Skeletal muscle tissue (tissue), 4 donors: ENCODE data around the gene MTX1. TPM values are rescaled to one million over a fixed set of nuclear protein-coding genes. Genes with fewer than 3 reads are reported as not detected.
"Not testable (repeated sequence)": the region's sequence is repeated elsewhere in the genome, so short reads cannot be mapped to it uniquely, and the experiment has no call there.

Experiments
- H3K27ac ChIP-seq: one replicate; pipeline ENCODE4 v1.7.0; 2013; ENCODE audit warnings: mild to moderate bottlenecking, low read depth, low read length, inconsistent platforms
- H3K27me3 ChIP-seq, 3 donors: one replicate each; pipeline ENCODE4 v1.7.0; 2013; ENCODE audit warnings: low read length in 3 of 3; ENCODE audit not compliant: control insufficient read depth in 3 of 3, insufficient read depth in 3 of 3
- H3K36me3 ChIP-seq, 3 donors: one replicate each; pipeline ENCODE4 v1.7.0; 2013; ENCODE audit warnings: low read length in 3 of 3; ENCODE audit not compliant: control insufficient read depth in 3 of 3, insufficient read depth in 3 of 3
- H3K4me1 ChIP-seq, 3 donors: one replicate each; pipeline ENCODE4 v1.7.0; 2013; ENCODE audit warnings: low read length in 3 of 3, mild to moderate bottlenecking in 3 of 3; ENCODE audit not compliant: control insufficient read depth in 3 of 3, insufficient read depth in 3 of 3
- H3K4me3 ChIP-seq, 3 donors: one replicate each; pipeline ENCODE4 v1.7.0; 2013; ENCODE audit warnings: low read length in 3 of 3
- H3K9ac ChIP-seq, 3 donors: one replicate each; pipeline ENCODE4 v1.7.0; 2013; ENCODE audit warnings: low read length in 3 of 3, mild to moderate bottlenecking in 3 of 3, moderate library complexity in 2 of 3, low read depth in 1 of 3
- H3K9me3 ChIP-seq, 3 donors: one replicate each; pipeline ENCODE4 v1.7.0; 2013; ENCODE audit warnings: low read length in 3 of 3; ENCODE audit not compliant: control insufficient read depth in 3 of 3
- total RNA-seq: library from RNA; depleted of rRNA; stranded (reverse); fragments of >200 nt; gene quantifications from one replicate; pipeline ENCODE4 v1.2.3, GENCODE V29; 2014
- donor health status: Osteomylitis.

The MTX1 gene
- total RNA-seq, 1 donor from 2014 or later: 16.2 TPM

DNA sequence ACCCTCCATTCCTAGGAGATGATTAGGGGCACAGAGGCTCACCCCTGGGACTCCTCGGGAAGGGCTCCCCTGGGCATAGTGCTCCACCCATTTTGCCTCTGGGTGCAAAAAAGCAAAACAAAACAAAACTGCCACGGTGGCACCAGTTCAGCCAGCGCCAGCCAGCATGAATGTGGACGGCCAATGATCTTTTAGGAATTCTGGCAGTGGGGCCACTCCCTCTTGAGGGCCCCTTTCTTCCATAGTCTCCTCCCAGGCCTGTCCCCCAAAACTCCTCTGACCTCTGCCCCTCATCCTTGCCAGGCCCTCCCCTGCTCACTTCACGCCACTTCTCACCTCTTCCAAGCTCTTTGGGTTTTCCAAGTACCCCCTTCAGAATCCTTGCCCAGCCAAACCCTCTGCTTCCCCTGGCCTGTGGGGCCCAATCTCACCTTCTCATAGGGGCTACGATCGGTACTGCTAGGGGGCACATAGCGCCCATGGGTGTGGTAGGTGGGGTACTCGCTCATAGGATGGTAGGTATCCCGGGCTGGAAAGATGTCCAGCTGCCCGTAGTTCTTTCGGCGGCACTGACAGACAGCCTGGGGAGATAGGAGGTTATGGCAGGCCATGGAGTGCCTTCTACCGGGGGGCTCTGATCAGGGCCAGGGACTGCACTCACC, 21.6 kb upstream of the MTX1 start:
- Histone ChIP-seq H3K27me3 (no peaks in the 10 kb centered on the region), H3K4me1 (peaks cover 17 to 27% (median 17%) of the 10 kb centered on the region in 3 donors)

DNA sequence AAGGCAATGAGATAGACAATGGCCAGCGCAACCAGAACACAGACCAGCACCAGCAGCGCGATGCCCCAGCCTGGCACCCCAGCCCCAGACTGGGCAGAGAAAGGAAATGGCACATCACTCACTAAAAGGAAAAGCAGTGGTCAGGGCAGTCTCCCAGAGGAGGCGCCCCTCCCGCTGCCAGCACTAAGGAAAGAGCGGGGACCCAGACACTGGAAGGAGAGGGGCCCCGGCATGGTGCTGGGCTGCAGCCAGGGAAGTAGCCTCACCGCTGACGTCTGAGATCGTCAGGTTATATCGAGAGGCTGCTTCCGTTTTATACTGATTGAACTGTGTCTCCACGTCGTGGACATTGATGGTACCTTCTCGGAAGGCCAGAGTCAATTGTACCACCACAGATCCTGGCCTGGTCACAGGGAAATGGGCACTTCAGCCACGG, 21.0 kb upstream of the MTX1 start:
- H3K4me3 ChIP-seq: no peak overlapping the region
- H3K36me3 ChIP-seq: no peaks in the 10 kb centered on the region
- H3K4me1 ChIP-seq: peaks cover 17 to 27% (median 17%) of the 10 kb centered on the region in 3 donors
- no peak overlapping the region for H3K9ac ChIP-seq
- H3K27ac ChIP-seq: no peak overlapping the region
- H3K9me3 ChIP-seq: no peaks in the 10 kb centered on the region
- no peaks in the 10 kb centered on the region for H3K27me3 ChIP-seq

More for the DNA sequence above, 21.6 kb upstream of the MTX1 start:
- H3K27ac ChIP-seq: no peak overlapping the region
- no peaks in the 10 kb centered on the region for H3K36me3 ChIP-seq
- H3K9ac ChIP-seq: no peak overlapping the region
- no peaks in the 10 kb centered on the region for H3K9me3 ChIP-seq
- H3K4me3 ChIP-seq: no peak overlapping the region

DNA sequence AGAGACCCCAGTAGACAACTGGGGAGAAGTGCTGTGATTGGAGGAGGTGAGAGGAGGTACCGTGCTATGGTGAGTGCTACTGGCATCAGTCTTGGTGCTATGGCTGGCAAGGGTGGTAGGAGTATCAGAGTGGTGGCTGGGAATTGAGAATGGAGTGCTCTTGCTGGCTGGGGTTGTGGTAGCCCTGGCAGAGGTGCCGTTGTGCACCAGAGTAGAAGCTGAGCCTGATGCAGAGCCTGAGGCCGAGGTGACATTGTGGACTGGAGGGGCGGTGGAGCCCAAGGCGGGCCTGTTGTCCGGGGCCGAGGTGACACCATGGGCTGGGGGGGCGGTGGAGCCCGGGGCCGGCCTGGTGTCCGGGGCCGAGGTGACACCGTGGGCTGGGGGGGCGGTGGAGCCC, 20.2 kb upstream of the MTX1 start:
- peaks cover 20 to 31% (median 21%) of the 10 kb centered on the region in 3 donors for H3K4me1 ChIP-seq

GRCh38 chr1:155189926-155190325, 18.6 kb upstream of the MTX1 start:
- not testable (repeated sequence) for H3K4me3 ChIP-seq, H3K27ac ChIP-seq, H3K9ac ChIP-seq, H3K27me3 ChIP-seq, H3K9me3 ChIP-seq, H3K36me3 ChIP-seq
- peaks cover 25 to 32% (median 28%) of the 10 kb centered on the region in 3 donors for H3K4me1 ChIP-seq

More for the DNA sequence above, 20.2 kb upstream of the MTX1 start:
- Histone ChIP-seq H3K4me3 (no peak overlapping the region), H3K27ac (no peak overlapping the region), H3K27me3 (no peaks in the 10 kb centered on the region), H3K9ac (no peak overlapping the region), H3K36me3 (no peaks in the 10 kb centered on the region), H3K9me3 (no peaks in the 10 kb centered on the region)

DNA sequence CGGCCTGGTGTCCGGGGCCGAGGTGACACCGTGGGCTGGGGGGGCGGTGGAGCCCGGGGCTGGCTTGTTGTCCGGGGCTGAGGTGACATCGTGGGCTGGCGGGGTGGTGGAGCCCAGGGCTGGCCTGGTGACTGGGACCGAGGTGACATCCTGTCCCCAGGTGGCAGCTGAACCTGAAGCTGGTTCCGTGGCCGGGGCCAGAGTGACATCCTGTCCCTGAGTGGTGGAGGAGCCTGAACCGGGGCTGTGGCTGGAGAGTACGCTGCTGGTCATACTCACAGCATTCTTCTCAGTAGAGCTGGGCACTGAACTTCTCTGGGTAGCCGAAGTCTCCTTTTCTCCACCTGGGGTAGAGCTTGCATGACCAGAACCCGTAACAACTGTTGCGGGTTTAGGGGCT, 16.6 kb upstream of the MTX1 start:
- Histone ChIP-seq H3K4me3 (no peak overlapping the region), H3K4me1 (peaks cover 24 to 33% (median 26%) of the 10 kb centered on the region in 3 donors), H3K27me3 (peaks cover 0 to 4% (median 3%) of the 10 kb centered on the region in 3 donors), H3K27ac (no peak overlapping the region), H3K9ac (no peak overlapping the region), H3K9me3 (no peaks in the 10 kb centered on the region), H3K36me3 (peaks cover 0 to 2% (median 0%) of the 10 kb centered on the region in 3 donors)

DNA sequence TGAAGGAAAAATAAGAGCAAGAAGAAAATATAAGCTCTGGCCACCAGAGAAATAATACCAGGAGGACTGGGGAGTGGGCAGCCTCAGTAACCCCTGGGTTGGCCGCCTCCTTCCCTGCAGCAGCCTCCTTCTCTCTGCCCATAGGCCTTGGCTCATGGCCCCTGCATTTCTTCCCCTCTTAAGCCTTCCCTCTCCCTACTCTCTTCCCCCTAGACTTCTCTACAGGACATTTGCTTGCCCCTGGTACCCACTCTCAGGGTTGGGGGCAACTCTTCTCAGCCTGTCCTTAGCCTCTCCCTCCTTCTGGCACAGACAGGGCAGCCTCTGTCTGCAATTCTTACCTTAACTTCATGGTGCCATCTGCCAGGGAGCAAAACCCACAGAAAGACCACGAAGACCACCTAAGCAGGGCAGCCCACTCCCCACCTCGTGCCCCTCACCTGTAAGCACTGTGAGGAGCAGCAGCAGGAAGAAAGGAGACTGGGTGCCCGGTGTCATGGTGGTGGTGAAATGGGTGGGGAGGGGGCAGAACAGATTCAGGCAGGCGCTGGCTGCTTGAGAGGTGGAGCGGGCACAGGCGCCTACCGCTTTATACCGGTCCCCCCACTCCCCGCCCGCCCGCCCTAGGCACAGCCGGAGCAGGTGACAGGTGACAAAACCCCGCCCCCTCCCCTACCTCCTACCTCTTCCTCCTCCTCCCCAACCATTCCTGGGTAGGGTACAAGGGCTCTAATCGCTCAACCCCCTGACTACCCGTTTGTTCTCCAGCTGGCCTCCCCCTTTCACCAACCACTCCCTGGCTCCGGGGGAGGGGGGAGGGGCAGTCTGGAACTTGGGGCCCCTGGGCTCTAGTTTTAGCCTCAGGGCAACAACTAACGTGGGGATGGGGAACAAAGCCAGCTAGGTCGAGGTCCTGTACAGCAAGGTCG, 15.9 kb upstream of the MTX1 start:
- peaks cover 0 to 4% (median 3%) of the 10 kb centered on the region in 3 donors for H3K27me3 ChIP-seq
- H3K4me1 ChIP-seq: peaks cover 29 to 40% (median 33%) of the 10 kb centered on the region in 3 donors
- H3K9ac ChIP-seq: peak overlapping the region; percentile 76 to 82 (median 79)
- peaks cover 0 to 3% (median under 1%) of the 10 kb centered on the region in 3 donors for H3K36me3 ChIP-seq
- H3K27ac ChIP-seq: peak overlapping the region; percentile 83
- no peaks in the 10 kb centered on the region for H3K9me3 ChIP-seq
- peak overlapping the region; percentile 71 to 77 (median 74) for H3K4me3 ChIP-seq

- peak overlapping the region; percentile 71 to 77 (median 74) for H3K4me3 ChIP-seq
- H3K27me3 ChIP-seq: peaks cover 0 to 4% (median 3%) of the 10 kb centered on the region in 3 donors
Observed at GRCh38 chr1:155193275-155193990, 15.1 kb upstream of the MTX1 start.

DNA sequence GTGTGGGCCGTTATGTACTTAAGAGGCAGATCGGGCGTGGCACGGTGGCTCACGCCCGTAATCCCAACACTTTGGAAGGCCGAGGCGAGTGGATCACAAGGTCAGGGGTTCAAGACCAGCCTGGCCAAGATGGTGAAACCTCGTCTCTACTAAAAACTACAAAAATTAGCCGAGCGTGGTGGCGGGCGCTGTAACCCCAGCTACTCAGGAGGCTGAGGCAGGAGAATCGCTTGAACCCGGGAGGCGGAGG, 14.6 kb upstream of the MTX1 start:
- H3K36me3 ChIP-seq, H3K27me3 ChIP-seq, H3K9me3 ChIP-seq: not testable (repeated sequence)
- Histone ChIP-seq H3K27ac (peak overlapping the region; percentile 83), H3K4me1 (peaks cover 36 to 49% (median 39%) of the 10 kb centered on the region in 3 donors), H3K4me3 (peak overlapping the region; percentile 74 to 77 (median 75)), H3K9ac (peak overlapping the region; percentile 76 to 82 (median 79))

More at GRCh38 chr1:155193275-155193990, 15.1 kb upstream of the MTX1 start:
- Histone ChIP-seq H3K4me1 (peaks cover 36 to 49% (median 39%) of the 10 kb centered on the region in 3 donors), H3K9ac (peak overlapping the region; percentile 76 to 82 (median 79)), H3K27ac (peak overlapping the region; percentile 83), H3K9me3 (no peaks in the 10 kb centered on the region), H3K36me3 (peaks cover 5 to 10% (median 6%) of the 10 kb centered on the region in 3 donors)

DNA sequence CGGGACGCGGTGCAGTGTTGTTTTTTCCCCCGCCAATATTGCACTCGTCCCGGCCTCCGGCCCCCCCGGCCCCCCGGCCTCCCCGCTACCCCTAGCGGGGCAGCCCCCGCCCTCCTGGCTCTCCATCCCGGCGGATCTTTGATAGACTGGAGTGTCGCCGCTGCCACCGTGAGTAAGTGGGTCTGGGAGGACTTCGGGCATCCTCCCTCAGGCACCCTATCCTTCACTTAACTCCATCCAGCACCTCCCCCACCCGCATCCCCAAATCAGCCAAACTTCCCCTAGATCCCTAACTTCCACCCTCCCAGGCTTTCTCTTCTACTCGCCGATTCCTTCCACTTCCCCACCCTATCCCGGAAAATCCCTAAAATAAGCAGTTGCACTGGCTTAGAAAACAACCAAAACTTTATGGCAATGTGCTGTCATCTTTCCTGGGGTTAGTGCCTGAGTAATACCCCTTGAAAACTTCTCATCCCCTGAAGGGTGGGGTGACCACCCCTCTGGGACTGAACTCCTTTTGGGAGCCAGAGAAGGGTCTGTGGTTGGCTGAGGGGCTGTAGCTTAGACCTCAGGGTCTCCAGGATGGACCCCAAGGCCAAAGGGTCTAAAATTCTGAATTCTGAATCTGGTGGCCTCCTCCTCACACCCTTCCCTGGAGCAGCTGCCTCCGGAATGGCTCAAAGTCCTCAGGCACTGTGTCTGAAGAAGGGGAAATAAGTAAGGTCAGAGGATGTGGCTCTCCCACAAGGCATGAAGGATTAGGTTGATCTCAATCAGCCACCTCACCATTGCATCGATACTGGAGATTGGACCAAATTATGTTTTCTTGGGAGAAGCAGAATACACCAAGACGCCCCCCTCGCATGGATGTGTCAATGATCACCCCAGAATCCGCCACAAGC, 13.0 kb upstream of the MTX1 start:
- peak overlapping the region in 2 of 3 donors; percentile 11 to 35 for H3K9ac ChIP-seq
- H3K27ac ChIP-seq: peak overlapping the region; percentile 52
- peaks cover 36 to 49% (median 39%) of the 10 kb centered on the region in 3 donors for H3K4me1 ChIP-seq
- peaks cover 0 to 4% (median 3%) of the 10 kb centered on the region in 3 donors for H3K27me3 ChIP-seq
- H3K9me3 ChIP-seq: no peaks in the 10 kb centered on the region
- peaks cover 5 to 10% (median 8%) of the 10 kb centered on the region in 3 donors for H3K36me3 ChIP-seq
- H3K4me3 ChIP-seq: no peak overlapping the region
